HCEC 1CT (cell line): ENCODE results near the gene RHBDD1.
"Not testable (repeated sequence)": the region's sequence is repeated elsewhere in the genome, so short reads cannot be mapped to it uniquely, and the experiment has no call there.

Experiments
- DNase-seq: peaks from one replicate; pipeline ENCODE4 v3.0.0-alpha.2; 2017

The RHBDD1 gene

GRCh38 chr2:226799976-226800940 lies 35.6 kb upstream of the RHBDD1 start:
- no peak for DNase-seq

DNA sequence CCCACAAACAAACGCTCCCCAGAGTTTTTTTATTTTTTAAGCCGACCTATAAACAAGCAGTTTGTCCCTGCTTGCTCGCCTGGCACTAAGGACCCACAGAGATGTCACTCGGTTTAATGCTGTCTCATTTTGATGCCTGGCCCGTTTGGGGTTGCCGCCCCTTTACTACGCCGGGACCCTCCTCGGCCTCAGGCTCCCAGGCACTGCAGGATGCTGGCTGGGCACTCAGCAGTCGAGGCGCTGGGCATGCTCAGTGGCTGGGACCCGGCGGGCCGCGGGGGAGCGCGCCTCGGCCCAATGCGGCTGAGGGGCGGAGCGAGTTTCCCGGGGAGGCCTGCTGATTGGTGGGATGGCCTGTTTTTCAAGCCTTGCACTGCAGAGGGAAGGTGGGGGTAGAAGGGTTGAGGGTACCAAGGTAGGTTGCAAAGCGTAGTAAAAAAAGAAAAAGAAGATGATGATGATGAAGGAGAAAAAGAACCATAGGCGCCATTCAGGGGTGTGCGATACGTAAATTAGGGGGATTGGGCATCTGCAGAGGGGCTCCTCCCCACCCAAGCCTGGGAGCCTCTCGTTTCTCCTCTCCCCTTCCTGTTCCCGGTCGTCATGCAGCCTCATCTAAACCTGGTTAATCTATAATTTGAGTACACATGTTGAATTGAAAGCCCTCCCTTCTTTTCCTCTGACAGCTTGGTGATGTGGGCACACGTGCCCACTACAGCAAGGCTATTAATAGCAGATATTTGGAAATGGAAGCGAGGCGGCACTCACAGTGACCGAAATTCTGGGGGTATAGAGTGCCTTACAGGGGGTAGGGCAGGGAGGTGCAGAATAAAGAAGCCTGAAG lies 34.7 kb upstream of the RHBDD1 start:
- peak; percentile 69 for DNase-seq

GRCh38 chr2:226802573-226802972 lies 33.3 kb upstream of the RHBDD1 start:
- DNase-seq, result peak; percentile 79

- DNase-seq, result no peak
Measured at GRCh38 chr2:226803410-226803809, 32.4 kb upstream of the RHBDD1 start.

- no peak for DNase-seq
Measured at GRCh38 chr2:226813148-226813701, 22.6 kb upstream of the RHBDD1 start.

DNA sequence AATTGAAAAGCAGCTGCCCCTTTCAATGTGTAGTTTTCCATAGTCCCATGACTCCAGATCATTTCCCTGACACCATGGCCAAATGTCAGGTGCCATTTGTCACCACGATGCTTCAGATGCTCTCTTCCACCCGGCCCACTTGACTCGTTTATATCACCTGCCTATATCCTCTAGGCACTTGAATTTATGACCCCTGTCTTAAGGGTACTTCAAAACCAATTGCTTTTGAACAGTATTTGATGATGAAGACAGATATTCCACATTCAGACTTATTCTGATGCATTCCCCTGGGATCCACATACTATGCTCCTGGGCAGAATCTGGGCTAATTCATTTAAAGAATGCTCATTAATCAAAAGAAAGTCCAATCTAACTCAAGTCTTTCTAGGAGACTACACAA lies 16.9 kb upstream of the RHBDD1 start:
- DNase-seq, result no peak

DNA sequence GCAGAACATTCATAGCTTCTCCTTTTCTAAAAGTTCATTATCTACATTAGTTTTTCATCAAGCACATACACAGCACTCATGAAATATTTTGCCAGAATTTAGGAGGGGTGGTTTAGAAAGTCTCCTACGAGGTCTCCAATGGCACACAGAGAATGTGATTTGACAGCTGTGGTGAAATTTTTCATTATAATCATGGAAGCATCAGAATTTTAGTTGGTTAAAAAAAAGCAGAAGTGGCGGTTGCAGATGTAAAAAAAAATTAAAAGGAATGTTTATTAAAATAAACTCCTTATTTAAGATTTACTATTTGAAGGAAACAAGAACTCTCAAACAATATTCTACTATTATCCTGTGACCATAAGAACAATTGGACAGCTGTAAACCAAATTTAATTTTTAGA lies 10.8 kb upstream of the RHBDD1 start:
- DNase-seq, result no peak

GRCh38 chr2:226828191-226828590 lies 7.7 kb upstream of the RHBDD1 start:
- DNase-seq, result peak; percentile 78

GRCh38 chr2:226829721-226830631 lies 5.9 kb upstream of the RHBDD1 start:
- no peak for DNase-seq

DNA sequence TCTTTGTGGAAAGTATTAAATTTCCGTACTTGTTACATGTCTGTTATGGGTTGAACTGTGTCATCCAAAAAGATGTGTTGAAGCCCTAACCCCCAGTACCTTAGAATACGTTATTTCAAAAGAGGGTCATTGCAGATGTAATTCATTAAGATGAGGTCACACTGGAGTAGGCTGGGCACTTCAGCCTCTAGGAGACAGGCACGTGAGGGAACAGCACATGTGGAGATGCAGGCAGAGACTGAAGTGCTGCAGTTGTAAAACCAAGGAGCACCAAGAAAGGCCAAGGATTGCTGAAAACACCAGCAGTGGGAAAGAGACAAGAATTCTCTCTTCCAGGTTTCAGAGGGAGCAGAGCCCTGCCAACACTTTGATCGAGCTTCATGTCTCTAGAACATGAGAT lies 4.6 kb upstream of the RHBDD1 start:
- DNase-seq, result no peak

- no peak for DNase-seq
Measured at GRCh38 chr2:226832061-226832460, 3.8 kb upstream of the RHBDD1 start.

DNA sequence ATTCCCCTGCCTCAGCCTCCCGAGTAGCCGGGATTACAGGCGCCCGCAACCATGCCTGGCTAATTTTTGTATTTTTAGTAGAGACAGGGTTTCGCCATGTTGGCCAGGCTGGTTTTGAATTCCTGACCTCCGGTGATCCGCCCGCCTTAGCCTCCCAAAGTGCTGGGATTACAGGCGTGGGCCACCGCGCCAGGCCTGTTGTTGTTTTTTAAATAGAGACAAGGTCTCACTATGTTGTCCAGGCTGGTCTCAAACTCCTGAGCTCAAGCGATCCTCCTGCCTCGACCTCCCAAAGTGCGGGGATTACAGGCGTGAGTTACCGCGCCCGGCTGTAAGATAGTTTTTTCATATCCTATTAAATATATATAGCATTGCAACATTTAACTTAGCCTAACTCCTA lies 974 bp upstream of the RHBDD1 start:
- DNase-seq, result not testable (repeated sequence)

DNA sequence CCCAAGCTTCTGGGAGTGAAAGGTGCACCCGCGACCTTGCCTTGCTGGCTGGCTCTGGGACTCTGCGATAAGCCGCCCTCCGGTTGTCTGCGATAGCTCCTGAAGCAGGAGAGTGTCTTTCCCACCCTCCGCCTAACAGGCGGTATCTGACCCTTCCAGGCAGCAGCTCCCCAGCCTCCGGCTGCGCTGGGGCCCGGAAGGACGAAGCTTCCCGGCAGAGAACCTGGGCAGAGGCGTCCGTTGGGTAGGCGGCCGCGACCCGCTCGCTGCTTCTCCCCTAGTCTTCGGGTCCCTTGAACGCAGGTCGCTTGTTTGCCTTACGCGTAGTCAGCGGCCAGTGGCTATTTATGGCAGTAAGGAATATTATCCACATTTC lies 446 bp upstream of the RHBDD1 start:
- DNase-seq, result no peak

- no peak for DNase-seq
Measured at GRCh38 chr2:226836548-226836885, 663 bp downstream of the RHBDD1 start.

- DNase-seq, result no peak
Measured at GRCh38 chr2:226837334-226837733, 1.5 kb downstream of the RHBDD1 start.

- no peak for DNase-seq
Measured at GRCh38 chr2:226837787-226838603, 2.1 kb downstream of the RHBDD1 start.

- no peak for DNase-seq
Measured at GRCh38 chr2:226838722-226839121, 2.9 kb downstream of the RHBDD1 start.

DNA sequence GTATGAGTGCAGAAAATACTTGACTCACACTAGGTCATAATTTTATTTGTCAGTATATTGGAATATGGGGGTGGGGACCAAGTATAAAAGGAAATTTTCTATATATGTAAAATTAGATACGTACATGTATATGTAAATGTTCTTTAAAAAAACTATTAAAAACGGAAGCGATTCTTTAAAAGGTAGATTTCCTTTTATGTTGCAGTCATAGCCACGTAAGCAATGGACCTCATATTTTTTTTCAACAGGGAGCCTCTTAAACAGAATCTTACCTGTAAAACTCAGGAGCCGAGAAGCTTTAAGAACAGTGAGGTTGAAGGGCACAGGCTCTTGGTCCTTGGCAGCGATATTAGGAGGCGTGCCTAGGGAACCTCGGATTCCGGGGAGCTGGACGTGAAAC lies 3.3 kb downstream of the RHBDD1 start:
- DNase-seq, result no peak

DNA sequence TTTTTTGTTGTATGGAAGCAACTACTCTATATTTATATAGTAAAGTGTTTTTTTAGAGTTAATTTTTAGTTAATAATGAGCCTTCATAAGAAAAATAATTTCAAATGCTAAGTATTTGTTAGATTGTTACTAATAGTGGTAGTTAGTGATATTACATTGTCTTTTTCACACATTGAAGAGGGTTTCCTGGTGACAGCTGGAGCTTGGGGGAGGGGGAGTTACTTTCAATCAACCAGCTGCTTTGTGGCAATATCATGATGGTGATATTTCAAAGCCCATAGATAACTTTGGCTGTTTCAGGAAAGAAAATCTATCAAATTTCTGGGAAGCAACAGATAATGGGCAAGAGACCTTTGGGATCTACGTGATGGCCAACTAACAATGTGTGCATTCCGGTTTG lies 4.1 kb downstream of the RHBDD1 start:
- DNase-seq, result no peak

- not testable (repeated sequence) for DNase-seq
Measured at GRCh38 chr2:226843001-226843400, 7.1 kb downstream of the RHBDD1 start.

GRCh38 chr2:226845386-226846116 lies 9.7 kb downstream of the RHBDD1 start:
- DNase-seq, result no peak
